Progenitor cell of endocrine pancreas (in vitro differentiated cells): Measurements from ENCODE around the gene SUPT3H. TPM values are rescaled to one million over a fixed set of nuclear protein-coding genes. Genes with fewer than 3 reads are reported as not detected.

ENCODE experiments used
- DNase-seq: peaks from one replicate; pipeline ENCODE4 v3.0.0; 2021; ENCODE audit warnings: low spot score; ENCODE audit not compliant: unreplicated experiment
- H3K27ac Mint-ChIP-seq: 2 replicates; pipeline ENCODE4 v1.8.0; 2021; ENCODE audit warnings: mild to moderate bottlenecking, moderate library complexity, mixed read lengths
- H3K27me3 Mint-ChIP-seq: 2 replicates; pipeline ENCODE4 v1.8.0; 2021; ENCODE audit warnings: mixed read lengths
- H3K36me3 Mint-ChIP-seq: 2 replicates; pipeline ENCODE4 v1.8.0; 2022; ENCODE audit warnings: mixed read lengths; ENCODE audit not compliant: insufficient read depth
- H3K4me1 Mint-ChIP-seq: 2 replicates; pipeline ENCODE4 v1.8.0; 2021; ENCODE audit warnings: low read depth, mixed read lengths
- H3K4me3 Mint-ChIP-seq: 2 replicates; pipeline ENCODE4 v1.8.0; 2021; ENCODE audit warnings: low read depth, mild to moderate bottlenecking, moderate library complexity, mixed read lengths
- H3K9me3 Mint-ChIP-seq: 2 replicates; pipeline ENCODE4 v1.8.0; 2021; ENCODE audit warnings: low read depth, mixed read lengths
- CTCF ChIP-seq: fragments of 200-600 bp; sonication (generic); IDR thresholded peaks from one replicate; pipeline ENCODE4 v1.5.0; 2021; ENCODE audit warnings: antibody characterized with exemption, mild to moderate bottlenecking; ENCODE audit not compliant: unreplicated experiment
- total RNA-seq: library from RNA; stranded (reverse); gene quantifications from 2 replicates; pipeline ENCODE4 v1.2.1, GENCODE V29; 2021

SUPT3H gene
- total RNA-seq, 1 donor from 2014 or later = 40.5 TPM

- Mint-ChIP-seq H3K27ac (no peak overlapping the region), H3K27me3 (peaks cover 60% of the 10 kb centered on the region), H3K4me3 (no peak overlapping the region), H3K9me3 (no peaks in the 10 kb centered on the region), H3K4me1 (peaks cover 7% of the 10 kb centered on the region), H3K36me3 (no peaks in the 10 kb centered on the region)
- no peak for TF ChIP-seq CTCF
- DNase-seq = no peak
These were observed 37.6 kb upstream of the SUPT3H start for GRCh38 chr6:45415315-45415714.

- Mint-ChIP-seq H3K27me3 (peaks cover 33% of the 10 kb centered on the region), H3K4me3 (no peak overlapping the region), H3K9me3 (no peaks in the 10 kb centered on the region), H3K36me3 (no peaks in the 10 kb centered on the region), H3K4me1 (no peaks in the 10 kb centered on the region), H3K27ac (no peak overlapping the region)
- TF ChIP-seq CTCF = no peak
- DNase-seq = no peak
These were observed 34.2 kb upstream of the SUPT3H start for GRCh38 chr6:45411959-45412358.

GRCh38 chr6:45400021-45400420, 22.3 kb upstream of the SUPT3H start:
- Mint-ChIP-seq H3K27ac (no peak overlapping the region), H3K4me3 (no peak overlapping the region), H3K27me3 (peaks cover 22% of the 10 kb centered on the region), H3K36me3 (no peaks in the 10 kb centered on the region), H3K9me3 (no peaks in the 10 kb centered on the region), H3K4me1 (no peaks in the 10 kb centered on the region)
- DNase-seq = no peak
- no peak for TF ChIP-seq CTCF

GRCh38 chr6:45398075-45398813, 20.5 kb upstream of the SUPT3H start:
- H3K4me3 Mint-ChIP-seq = no peak overlapping the region
- no peaks in the 10 kb centered on the region for H3K9me3 Mint-ChIP-seq
- no peak for TF ChIP-seq CTCF
- H3K27me3 Mint-ChIP-seq = peaks cover 27% of the 10 kb centered on the region
- H3K27ac Mint-ChIP-seq = no peak overlapping the region
- H3K36me3 Mint-ChIP-seq = no peaks in the 10 kb centered on the region
- no peaks in the 10 kb centered on the region for H3K4me1 Mint-ChIP-seq
- no peak for DNase-seq

- Mint-ChIP-seq H3K4me1 (no peaks in the 10 kb centered on the region), H3K9me3 (no peaks in the 10 kb centered on the region), H3K36me3 (no peaks in the 10 kb centered on the region), H3K27ac (no peak overlapping the region), H3K4me3 (no peak overlapping the region), H3K27me3 (peaks cover 8% of the 10 kb centered on the region)
- DNase-seq = no peak
- no peak for TF ChIP-seq CTCF
These were observed 16.9 kb upstream of the SUPT3H start for GRCh38 chr6:45394586-45395095.
